ENCODE data around the gene NOVA1.

GRCh38 chr14:26398616-26399015, 199.2 kb downstream of the NOVA1 start:
- TF ChIP-seq, protein P1, sequence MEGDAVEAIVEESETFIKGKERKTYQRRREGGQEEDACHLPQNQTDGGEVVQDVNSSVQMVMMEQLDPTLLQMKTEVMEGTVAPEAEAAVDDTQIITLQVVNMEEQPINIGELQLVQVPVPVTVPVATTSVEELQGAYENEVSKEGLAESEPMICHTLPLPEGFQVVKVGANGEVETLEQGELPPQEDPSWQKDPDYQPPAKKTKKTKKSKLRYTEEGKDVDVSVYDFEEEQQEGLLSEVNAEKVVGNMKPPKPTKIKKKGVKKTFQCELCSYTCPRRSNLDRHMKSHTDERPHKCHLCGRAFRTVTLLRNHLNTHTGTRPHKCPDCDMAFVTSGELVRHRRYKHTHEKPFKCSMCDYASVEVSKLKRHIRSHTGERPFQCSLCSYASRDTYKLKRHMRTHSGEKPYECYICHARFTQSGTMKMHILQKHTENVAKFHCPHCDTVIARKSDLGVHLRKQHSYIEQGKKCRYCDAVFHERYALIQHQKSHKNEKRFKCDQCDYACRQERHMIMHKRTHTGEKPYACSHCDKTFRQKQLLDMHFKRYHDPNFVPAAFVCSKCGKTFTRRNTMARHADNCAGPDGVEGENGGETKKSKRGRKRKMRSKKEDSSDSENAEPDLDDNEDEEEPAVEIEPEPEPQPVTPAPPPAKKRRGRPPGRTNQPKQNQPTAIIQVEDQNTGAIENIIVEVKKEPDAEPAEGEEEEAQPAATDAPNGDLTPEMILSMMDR (IDR thresholded peaks at IDR 0.05), result no peak
- no peak for TF ChIP-seq POLR2A (IDR thresholded peaks at IDR 0.05)

Measured in vagina (tissue), 2 donors.